Activated CD8-positive, alpha-beta T cell treated with anti-CD3 and anti-CD28 coated beads for 36 hours (primary cell): Measurements from ENCODE around the gene ARHGAP9. TPM values are rescaled to one million over a fixed set of nuclear protein-coding genes. Genes with fewer than 3 reads are reported as not detected.

ENCODE experiments used
- ATAC-seq: fragments of 200-7000 bp; cut with Tn5 transposase; one replicate; pipeline ENCODE4 v1.10.0; 2021; ENCODE audit warnings: mild to moderate bottlenecking, moderate library complexity
- CTCF ChIA-PET: fragments of 350-600 bp; sonication (Branson Sonifier 250); formaldehyde crosslinking; loops from one replicate; lab custom pipeline; 2021; ENCODE audit warnings: antibody characterized with exemption; lab: Charles Lee
- POLR2A ChIA-PET: fragments of 350-600 bp; sonication (Branson Sonifier 250); formaldehyde crosslinking; loops from one replicate; lab custom pipeline; 2021; ENCODE audit warnings: antibody characterized with exemption; lab: Charles Lee
- DNase-seq: peaks from one replicate; pipeline ENCODE4 v3.0.0-alpha.2; 2020
- H3K27ac Mint-ChIP-seq: one replicate; pipeline ENCODE4 v1.8.0; 2021; ENCODE audit warnings: mild to moderate bottlenecking, mixed read lengths
- H3K27me3 Mint-ChIP-seq: one replicate; pipeline ENCODE4 v1.8.0; 2021; ENCODE audit warnings: mixed read lengths
- H3K36me3 Mint-ChIP-seq: one replicate; pipeline ENCODE4 v1.8.0; 2021; ENCODE audit warnings: low read depth, mixed read lengths
- H3K4me1 Mint-ChIP-seq: one replicate; pipeline ENCODE4 v1.8.0; 2021; ENCODE audit warnings: low read depth, mixed read lengths
- H3K4me3 Mint-ChIP-seq: one replicate; pipeline ENCODE4 v1.8.0; 2021; ENCODE audit warnings: mild to moderate bottlenecking, moderate library complexity, mixed read lengths
- H3K9me3 Mint-ChIP-seq: one replicate; pipeline ENCODE4 v1.8.0; 2021; ENCODE audit warnings: mixed read lengths
- intact Hi-C: fragments of 100-400 bp; cut with micrococcal nuclease; formaldehyde crosslinking; loops from one replicate; pipeline ENCODE4 v1.10.0; 2022
- total RNA-seq, 2 experiments: library from RNA; stranded (reverse); gene quantifications; one replicate each; pipeline ENCODE4 v1.2.3, GENCODE V29; 2021
- TF ChIP-seq, protein P1 (sequence below): fragments of 200-600 bp; IDR thresholded peaks from one replicate; pipeline ENCODE4 v1.8.0; 2022; ENCODE audit warnings: antibody characterized with exemption, mild to moderate bottlenecking

Gene ARHGAP9
- total RNA-seq, 2 experiments from 2014 or later, result 125 to 128 TPM

DNA sequence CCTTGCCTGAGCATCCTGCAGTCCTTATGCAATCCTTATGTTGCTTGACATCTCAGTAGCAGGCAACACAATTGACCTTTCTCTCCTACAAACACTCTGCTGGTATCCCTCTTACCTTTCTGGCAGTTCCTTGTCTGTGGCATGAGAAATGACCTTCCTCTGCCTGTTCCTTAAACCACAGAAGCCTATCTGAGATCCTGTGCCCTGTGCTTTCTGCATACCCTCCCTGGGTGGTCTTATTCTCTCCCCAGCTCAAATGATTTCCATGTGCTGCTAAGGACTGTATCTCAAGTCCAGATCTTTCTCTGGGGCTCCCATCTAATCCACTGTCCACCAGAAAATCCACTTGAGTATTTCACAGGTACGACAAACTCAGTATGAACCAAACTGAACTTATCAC is 2.0 kb upstream of the ARHGAP9 start:
- Mint-ChIP-seq H3K27me3 (no peaks in the 10 kb centered on the region), H3K27ac (peak overlapping the region; percentile 99), H3K9me3 (no peaks in the 10 kb centered on the region), H3K4me1 (peaks cover 44% of the 10 kb centered on the region), H3K4me3 (no peak overlapping the region), H3K36me3 (peaks cover 18% of the 10 kb centered on the region)
- CTCF ChIA-PET, result interaction anchor here (1.6 to 9.9 kb wide), 3 partner anchors 16 to 26 kb away, joined by 5 to 152 read pairs (median 10); partner anchors contain the start of gene GLI1
- ATAC-seq (no peak), DNase-seq (no peak)
- POLR2A ChIA-PET, result interaction anchor here (1.3 kb wide), 1 partner anchor 38 kb away, joined by 3 read pairs; no protein-coding TSS in a partner anchor
- intact Hi-C loops, result no loop called here
- TF ChIP-seq, protein P1, sequence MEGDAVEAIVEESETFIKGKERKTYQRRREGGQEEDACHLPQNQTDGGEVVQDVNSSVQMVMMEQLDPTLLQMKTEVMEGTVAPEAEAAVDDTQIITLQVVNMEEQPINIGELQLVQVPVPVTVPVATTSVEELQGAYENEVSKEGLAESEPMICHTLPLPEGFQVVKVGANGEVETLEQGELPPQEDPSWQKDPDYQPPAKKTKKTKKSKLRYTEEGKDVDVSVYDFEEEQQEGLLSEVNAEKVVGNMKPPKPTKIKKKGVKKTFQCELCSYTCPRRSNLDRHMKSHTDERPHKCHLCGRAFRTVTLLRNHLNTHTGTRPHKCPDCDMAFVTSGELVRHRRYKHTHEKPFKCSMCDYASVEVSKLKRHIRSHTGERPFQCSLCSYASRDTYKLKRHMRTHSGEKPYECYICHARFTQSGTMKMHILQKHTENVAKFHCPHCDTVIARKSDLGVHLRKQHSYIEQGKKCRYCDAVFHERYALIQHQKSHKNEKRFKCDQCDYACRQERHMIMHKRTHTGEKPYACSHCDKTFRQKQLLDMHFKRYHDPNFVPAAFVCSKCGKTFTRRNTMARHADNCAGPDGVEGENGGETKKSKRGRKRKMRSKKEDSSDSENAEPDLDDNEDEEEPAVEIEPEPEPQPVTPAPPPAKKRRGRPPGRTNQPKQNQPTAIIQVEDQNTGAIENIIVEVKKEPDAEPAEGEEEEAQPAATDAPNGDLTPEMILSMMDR, result no peak

DNA sequence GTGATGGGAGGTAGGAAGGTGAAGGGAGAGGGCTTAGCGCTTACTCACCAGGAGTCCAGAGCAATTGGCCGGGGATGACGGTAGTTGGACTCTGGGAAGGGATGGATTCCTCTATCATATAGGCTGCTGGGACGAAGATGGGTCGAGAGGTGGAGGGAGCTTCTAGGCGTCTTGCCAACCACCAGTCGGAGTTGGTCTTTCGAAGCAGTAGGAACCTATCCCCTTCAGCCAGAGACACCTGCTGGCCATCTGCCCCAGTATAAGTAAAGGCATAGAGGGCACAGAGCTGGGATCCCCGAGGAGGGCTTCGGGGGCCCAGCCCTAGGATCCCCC is 657 bp downstream of the ARHGAP9 start:
- CTCF ChIA-PET, result interaction anchor here (0.6 to 9.9 kb wide), 2 partner anchors 18 to 27 kb away, joined by 3 to 152 read pairs; partner anchors contain the start of gene GLI1

DNA sequence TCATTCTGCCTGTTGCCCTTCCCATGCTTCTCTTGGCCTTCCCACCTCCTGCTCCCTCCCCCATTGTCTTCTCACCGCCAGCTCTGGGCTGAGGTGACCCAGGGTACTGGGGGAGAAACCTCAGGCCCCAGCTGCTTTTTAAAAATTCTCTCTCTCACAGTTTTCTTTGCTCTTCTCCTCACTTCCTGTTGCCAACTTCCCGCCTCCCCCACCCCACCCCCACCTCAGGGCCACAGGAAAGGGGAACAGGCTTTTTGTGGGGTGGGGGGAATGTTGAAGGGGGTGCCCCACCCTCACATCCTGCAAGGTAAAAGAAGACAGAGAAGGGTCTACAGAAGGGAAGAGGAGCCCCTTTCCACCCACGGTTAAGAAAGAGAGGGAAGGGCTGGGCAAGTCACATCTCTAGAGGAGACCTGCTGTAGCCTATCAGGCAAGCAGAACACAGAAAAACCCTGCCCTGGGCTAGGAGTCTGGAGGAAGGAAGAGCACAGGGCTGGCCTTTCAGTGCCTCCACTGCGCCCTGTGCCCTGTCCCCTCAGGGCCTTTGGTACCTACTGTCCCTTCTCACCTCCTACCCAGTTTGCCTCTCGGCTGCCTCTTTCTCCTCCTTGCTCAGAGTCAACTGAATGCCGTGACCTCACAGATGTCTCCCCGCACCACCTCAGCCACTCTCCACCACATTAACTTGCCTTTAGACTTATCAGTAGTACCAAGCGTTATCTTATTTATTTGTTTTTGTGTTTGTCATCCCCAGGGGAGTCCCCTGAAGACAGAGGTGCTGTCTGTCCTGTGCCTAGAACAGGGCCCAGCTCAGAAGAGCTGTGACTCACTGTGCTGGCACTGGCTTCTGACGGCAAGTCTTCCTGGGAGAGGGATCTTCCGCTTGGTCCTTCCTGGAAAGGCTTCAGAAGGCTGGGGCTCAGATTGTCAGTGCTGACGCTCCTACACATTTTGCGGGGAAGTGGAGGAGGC is 1.7 kb downstream of the ARHGAP9 start:
- intact Hi-C loops, result loop anchor here (5.0 kb wide), 1 partner anchor 44 kb away; the partner anchor contains the start of genes DDIT3 and MBD6
- Mint-ChIP-seq H3K4me3 (peak overlapping the region; percentile 89), H3K36me3 (peaks cover 44% of the 10 kb centered on the region), H3K4me1 (peaks cover 54% of the 10 kb centered on the region), H3K27me3 (no peaks in the 10 kb centered on the region), H3K27ac (peak overlapping the region; percentile 99), H3K9me3 (no peaks in the 10 kb centered on the region)
- peak; percentile 51 for ATAC-seq
- peak; percentile 68 for DNase-seq
- CTCF ChIA-PET, result interaction anchor here (0.6 to 9.9 kb wide), 9 partner anchors 9 to 61 kb away, joined by 3 to 152 read pairs (median 5); partner anchors contain the start of genes DDIT3, GLI1 and INHBE
- POLR2A ChIA-PET, result interaction anchor here (0.8 to 4.6 kb wide), 11 partner anchors 9 to 41 kb away, joined by 3 to 50 read pairs (median 6); partner anchors contain the start of genes DDIT3 and GLI1
- TF ChIP-seq, protein P1, result no peak

More for the DNA sequence above, 657 bp downstream of the ARHGAP9 start:
- Mint-ChIP-seq H3K27me3 (no peaks in the 10 kb centered on the region), H3K4me1 (peaks cover 54% of the 10 kb centered on the region), H3K36me3 (peaks cover 38% of the 10 kb centered on the region), H3K27ac (peak overlapping the region; percentile 99), H3K9me3 (no peaks in the 10 kb centered on the region), H3K4me3 (peak overlapping the region; percentile 89)
- intact Hi-C loops, result loop anchor here (5.0 kb wide), 1 partner anchor 43 kb away; the partner anchor contains the start of genes DDIT3 and MBD6
- POLR2A ChIA-PET, result interaction anchor here (0.7 to 4.6 kb wide), 7 partner anchors 10 to 40 kb away, joined by 3 to 50 read pairs (median 6); partner anchors contain the start of genes DDIT3, GLI1 and MARS1
- DNase-seq (peak; percentile 41), ATAC-seq (no peak)
- TF ChIP-seq, protein P1, result no peak

DNA sequence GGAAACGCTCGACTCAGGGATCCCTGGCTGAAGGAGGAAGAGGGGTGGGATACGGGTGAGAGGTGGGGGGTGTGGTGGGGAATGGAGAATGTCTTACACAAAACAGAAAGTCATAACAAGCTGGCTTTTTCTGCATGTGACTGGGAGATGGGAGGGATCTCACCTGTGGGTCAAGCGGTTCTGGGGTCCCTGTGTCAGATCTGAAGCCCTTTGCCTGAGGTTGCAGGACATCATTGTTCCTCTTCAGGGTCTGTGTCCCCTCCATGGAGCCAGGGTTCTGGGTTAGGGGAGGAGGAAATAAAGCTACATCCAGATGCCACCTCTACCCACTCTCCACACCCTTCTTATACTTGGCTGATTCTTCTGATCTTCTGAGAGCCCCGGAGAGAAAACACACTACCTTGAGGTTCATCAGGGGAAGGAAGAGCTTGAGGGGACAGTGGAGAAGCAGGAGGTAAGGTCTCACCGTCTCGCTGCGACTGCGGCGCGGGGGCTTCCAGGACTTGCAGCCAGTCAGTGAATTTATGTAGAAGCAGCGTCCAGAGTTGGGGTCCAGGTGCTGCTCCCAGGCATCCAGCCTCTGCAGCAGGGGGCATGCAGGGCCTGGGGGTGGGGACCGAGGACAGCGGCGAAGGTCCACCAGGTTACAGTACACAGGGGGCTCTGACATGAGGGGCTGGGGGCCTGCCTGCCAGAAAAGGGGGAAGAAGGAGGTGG is 2.5 kb downstream of the ARHGAP9 start:
- Mint-ChIP-seq H3K9me3 (no peaks in the 10 kb centered on the region), H3K27ac (peak overlapping the region; percentile 99), H3K4me3 (peak overlapping the region; percentile 89), H3K36me3 (peaks cover 50% of the 10 kb centered on the region), H3K4me1 (peaks cover 59% of the 10 kb centered on the region), H3K27me3 (no peaks in the 10 kb centered on the region)
- ATAC-seq (no peak), DNase-seq (peak; percentile 27)
- intact Hi-C loops, result loop anchor here (5.0 kb wide), 1 partner anchor 45 kb away; the partner anchor contains the start of genes DDIT3 and MBD6
- ChIA-PET POLR2A (interaction anchor here (0.6 to 4.6 kb wide), 12 partner anchors 9 to 47 kb away, joined by 3 to 50 read pairs (median 6); partner anchors contain the start of genes DDIT3 and GLI1), CTCF (interaction anchor here (0.8 to 9.9 kb wide), 12 partner anchors 9 to 848 kb away, joined by 3 to 152 read pairs (median 4); partner anchors contain the start of genes DDIT3, GLI1 and INHBE)
- TF ChIP-seq, protein P1, result no peak
